ENCODE data around the gene SPHKAP.
"Not testable (repeated sequence)": the region's sequence is repeated elsewhere in the genome, so short reads cannot be mapped to it uniquely, and the experiment has no call there.

The SPHKAP gene

DNA sequence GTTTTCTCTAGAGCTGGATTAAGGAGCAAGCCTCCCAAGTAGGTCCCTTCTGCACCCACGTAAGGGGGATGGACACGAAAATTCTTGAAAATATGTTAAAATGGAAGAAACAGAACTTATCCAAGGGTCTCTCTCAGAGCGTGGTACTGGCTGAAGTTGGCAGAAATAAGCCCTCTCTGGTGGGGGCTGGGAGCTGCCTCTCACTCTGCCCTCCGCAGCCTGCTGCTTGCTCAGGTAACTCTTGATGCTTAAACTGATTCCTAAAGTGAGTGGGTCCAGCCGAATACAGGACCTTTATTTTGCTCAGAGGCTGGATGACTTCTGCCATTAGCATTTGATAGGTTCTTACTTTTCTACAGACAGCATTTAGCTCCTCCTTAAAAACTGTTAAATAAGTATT is 78.1 kb downstream of the SPHKAP start:
- no peak for DNase-seq (ENCODE audit: low spot score)

DNA sequence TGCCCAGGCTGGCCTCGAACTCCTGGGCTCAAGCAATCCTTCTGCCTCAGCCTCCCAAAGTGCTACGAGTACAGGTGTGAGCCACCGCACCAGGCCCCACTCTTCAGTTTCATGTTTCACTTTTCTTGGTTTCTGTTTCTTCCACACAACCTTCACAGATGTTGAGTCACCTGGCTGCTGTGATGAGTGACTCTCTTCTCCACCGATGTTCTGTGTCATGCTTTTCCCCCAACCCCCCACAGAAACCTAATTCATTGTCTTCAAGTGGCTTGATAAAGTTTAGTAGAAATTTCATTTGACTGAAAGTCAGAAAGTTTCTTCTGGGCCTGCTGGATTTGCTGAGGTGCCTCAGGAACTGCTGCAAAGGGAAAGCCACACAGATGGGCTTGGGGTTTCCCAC is 78.5 kb downstream of the SPHKAP start:
- DNase-seq (ENCODE audit: low spot score): no peak

DNA sequence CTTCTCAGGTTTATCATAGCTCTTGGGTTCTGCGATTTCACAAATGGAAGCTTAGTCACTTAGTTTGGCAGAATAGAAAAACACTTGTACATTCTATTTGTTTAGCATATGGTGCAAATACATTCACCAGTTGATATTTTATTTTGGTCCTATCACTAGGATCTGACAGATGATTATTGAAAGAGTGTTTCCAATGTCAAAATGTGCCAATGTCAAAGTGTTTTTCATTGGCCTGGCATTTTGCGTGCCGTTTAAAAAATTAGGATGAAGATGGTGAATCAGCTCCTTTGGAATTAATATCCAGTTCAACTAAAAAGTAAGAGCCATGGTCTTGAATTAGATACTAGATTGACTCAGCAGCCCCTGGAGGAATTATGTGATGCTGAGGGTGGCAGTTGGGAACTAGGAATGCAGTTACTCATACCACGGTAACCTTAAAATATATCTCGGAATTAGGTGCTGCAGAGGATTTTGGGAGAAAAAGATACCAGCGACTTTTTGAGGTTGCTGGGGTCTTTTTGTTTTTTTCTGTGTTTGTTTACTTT is 87.0 kb downstream of the SPHKAP start:
- no peak for DNase-seq (ENCODE audit: low spot score)

DNA sequence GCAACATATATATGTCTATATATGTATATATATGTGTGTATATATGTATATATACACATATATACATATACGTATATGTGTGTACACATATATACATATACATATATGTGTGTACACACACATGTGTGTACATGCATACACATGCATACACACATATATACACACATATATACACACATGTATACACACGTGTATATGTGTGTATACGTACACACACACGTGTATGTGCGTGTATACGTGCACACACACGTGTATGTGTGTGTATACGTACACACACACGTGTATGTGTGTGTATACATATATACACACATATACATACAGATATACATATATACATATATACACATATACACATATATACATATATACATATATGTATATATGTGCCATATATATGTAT is 89.4 kb downstream of the SPHKAP start:
- DNase-seq (ENCODE audit: low spot score): no peak

DNA sequence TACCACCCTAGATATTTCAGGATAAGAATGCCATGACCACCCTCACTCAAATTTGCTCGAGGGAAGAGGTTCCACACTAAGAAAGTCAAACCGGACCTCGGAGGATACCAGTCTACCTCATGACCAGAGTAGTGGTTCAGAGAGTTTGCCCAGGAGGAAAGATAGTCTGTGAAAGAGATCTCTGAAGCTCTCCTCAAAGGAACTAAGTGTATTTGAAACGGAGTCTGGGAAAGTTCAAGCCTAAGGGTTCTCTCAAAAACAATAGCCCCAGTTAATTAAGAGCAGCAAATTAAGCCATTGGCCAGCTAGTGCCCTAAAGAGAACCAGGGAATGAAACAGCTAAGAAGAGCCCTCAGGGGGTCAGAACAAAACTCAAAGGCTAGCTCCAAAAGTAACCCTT is 94.9 kb downstream of the SPHKAP start:
- DNase-seq (ENCODE audit: low spot score): no peak

DNA sequence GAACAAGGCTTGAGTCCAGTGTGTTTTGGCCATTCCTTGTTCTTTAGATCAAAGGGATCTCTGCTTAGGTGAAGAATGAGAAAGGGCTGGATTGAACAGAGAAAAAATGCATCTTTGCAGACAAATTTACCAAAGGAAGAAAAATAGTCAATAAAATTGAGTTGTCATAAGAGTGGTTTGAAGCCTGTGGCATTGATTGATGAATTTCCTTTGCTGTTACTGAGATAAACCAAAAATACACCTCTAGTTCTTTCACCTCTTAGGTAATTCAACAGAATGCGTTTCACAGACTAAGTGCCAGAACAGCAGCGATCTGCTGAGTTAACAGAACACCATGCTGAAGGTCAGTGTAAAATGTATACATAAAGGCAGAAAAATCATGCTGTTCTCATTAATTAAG is 96.8 kb downstream of the SPHKAP start:
- no peak for DNase-seq (ENCODE audit: low spot score)

DNA sequence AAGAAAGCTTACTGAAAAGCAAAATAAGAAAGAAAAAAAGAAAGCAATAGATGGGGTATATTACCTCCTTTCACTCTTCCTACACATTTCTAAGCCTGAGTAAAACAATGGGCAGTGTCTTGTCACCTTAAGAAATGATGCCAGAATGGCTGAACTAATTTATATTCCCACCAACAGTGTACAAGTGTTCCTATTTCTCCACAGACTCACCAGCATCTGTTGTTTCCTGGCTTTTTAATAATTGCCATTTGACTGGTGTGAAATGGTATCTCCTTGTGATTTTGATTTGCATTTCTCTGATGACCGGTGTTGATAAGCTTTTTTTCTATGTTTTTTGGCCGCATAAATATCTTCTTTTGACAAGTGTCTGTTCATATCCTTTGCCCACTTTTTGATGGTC is 98.4 kb downstream of the SPHKAP start:
- no peak for DNase-seq (ENCODE audit: low spot score)

DNA sequence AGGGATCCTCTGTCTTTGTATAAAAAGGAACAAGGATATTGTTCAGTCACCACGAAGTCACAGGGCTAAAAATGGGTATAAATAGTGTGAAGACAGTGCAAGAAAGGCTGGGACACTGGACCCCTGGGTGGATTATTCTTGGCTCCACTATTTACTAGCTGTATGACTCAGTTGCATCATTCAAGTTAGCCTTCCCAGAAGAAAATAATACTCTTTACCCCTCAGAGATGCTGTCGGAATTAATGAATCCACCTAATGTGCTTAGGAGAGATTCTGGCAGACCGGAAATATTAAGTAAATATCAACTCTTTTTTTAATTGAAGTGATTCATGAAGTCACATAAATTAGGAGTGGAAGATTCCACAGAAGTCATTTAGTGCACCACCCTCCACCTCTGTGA is 98.9 kb downstream of the SPHKAP start:
- DNase-seq (ENCODE audit: low spot score): no peak

DNA sequence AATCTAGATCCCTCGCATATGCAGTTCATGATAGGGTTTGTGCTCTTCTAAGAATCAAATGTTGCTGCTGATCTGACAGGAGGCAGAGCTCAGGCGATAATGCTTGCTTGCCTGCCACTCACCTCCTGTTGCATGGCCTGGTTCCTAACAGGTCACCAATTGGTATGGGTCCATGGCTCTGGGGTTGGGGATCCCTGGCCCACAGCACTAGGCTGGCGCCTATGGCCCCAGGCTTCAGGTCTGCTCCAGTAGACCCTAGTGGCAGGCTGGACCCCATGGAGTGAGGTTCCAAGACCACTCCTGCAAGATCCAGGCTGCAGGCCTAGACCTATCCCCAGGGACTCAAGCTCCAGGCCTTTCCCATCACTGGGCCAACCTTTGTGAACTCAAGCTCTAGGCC is 102.3 kb downstream of the SPHKAP start:
- no peak for DNase-seq (ENCODE audit: low spot score)

DNA sequence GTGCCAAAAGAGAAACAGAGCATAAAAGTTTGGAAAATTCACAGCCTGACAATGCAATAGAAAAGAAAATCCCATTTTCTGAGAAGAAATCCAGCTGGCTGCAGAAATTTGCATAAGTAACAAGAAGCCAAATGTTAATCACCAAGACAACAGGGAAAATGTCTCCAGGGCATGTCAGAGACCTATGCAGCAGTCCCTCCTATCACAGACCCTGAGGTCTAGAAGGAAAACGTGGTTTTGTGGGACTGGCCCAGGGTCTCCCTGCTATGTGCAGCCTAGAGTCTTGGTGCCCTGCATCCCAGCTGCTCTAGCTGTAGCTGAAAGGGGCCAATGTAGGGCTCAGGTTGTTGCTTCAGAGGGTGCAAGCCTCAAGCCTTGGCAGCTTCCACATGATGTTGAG is 104.8 kb downstream of the SPHKAP start:
- not testable (repeated sequence) for DNase-seq (ENCODE audit: low spot score)

DNA sequence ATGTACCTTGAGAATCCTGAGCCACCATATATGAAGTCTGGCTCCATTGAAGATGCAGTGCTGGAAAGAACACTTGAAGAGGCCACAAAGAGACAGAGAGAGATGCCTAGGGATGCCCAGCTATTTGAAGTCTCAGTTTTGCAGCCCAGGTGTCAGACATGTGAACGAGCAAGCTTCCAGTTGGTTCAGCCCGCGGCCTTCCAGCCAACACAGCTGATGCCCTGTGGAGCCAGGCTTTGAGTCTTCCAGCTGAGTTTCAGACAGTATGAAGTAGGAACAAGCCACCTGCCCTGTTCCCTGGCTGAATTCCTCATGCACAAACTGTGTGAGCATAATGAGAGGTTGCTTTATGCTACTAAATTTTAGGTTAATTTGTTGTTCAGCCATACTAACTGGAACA is 108.8 kb downstream of the SPHKAP start:
- no peak for DNase-seq (ENCODE audit: low spot score)

DNA sequence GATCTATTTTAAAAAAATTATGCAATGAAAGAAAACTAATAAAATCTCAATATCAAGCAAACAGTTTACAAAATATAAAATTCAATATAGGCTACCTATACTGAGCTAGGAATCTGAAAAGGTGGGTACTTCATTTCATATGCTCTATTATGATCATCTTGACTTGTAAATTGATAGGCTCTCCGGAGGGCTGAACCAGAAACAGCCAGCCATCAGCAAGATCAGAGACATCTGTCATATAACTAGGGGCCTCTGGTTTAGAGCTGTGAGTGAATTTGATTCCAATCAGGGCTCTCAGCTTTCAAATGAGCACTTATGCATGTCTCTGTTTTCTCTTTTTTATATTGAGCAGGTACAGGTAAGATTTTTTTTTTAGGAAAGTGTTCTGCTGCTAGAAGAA is 114.2 kb downstream of the SPHKAP start:
- no peak for DNase-seq (ENCODE audit: low spot score)

DNA sequence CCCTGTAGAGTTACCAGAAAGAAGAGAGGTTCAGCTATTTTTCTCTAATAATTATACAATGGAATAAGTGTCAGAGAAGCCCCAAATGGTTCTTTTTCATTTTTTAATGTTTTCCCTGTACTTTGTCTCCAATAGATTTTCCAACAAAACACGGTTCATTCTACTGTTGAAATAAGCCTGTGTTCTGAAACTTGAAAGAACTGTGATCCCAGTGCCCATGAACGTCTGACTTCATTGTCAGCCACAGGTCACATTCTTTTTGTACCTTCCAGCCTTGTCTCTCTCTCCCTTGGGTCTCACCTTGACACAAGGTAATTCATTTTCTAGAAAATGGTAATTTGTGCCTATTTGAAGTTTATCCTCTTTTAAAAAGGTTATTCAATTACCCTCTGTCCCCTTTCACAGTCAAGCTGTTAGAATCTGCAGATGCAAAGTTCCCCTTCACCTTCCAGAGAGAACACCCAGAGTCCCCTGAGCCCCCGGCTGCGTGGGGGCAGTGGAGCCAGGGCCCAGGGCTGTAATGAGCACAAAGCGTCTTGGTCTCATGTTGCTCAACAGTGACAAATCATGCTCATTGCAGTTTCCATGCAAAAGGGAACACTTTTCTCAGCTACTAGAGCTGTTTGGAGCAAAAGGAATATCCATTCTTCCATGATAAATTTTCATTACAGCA is 115.2 kb downstream of the SPHKAP start:
- no peak for DNase-seq (ENCODE audit: low spot score)

DNA sequence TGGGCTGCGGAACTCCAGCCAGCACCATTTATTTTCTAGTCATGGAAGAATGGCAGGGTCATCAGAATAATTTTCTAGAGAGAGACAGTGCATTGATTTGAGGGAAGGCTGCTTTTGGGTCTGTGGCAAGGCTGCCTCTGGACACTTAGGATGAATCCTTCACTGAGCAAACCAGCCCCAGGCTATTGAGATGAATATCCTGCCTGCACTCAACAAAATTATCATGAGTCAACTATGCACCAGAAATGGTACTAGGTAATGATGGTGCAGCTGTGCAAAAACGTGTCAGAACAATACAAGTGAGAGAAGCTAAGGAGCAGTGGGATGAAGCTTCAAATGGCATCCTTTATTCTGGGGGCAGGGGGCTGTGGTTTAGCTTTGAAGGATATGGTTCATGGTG is 115.8 kb downstream of the SPHKAP start:
- no peak for DNase-seq (ENCODE audit: low spot score)

DNA sequence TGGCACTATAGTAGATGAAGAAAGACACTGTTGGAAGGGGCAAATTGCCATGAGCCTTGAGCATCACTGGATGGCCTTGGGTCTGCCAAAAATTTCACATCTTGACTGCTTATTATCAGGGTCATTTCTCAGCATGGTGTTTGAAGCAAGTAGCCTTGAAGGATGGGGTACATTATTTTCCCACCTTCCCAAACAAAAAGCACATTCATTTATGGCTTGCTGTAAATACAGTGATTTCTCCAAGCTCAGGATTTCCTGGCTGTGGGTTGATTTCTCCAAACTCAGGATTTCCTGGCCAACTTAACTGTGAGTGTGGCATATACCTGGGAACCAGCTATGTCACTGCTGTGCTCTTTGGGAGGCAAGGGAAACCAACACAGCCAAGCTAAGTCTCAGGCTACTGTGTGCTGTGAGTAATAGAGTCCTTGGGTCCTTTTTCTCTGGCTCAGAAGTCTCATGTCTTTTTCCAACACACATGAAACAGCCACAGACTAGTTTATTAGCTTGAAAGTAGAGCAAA is 116.6 kb downstream of the SPHKAP start:
- DNase-seq (ENCODE audit: low spot score): no peak

DNA sequence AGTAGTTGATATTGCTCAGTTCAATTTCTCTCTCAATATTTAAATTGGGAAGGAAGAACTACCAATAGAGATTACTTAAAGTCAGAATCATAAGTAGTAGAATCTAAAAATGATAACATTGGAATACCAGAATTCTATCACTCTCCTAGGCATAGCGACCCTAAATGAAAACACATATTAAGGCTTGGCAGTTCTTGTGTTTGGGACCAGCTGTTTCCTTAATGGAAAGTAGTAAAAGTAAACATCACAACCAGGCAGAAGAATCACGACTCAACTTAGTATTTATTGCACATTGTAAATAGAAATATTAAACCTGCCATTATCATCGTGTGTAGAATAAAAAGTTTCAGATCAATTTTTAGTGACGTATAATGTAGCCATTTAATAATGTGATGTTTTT is 117.5 kb downstream of the SPHKAP start:
- DNase-seq (ENCODE audit: low spot score): no peak

DNA sequence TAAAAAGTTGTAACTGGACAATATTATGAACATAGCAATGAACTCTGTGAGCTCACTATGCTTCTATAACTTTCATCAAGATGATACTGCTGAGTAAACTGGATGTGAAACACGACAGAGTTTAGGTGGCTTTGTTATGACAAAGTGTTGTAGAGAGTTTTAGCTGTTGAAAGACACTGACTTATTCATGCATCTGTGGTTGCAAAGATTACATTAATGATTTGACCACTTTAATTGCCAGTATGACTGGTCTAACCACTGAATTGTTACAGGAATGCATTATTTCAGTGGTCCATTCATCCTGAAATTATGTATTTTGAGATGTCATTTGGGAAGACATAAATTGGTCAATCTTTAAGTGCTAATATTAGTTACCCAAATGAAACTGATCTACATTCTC is 117.9 kb downstream of the SPHKAP start:
- no peak for DNase-seq (ENCODE audit: low spot score)

DNA sequence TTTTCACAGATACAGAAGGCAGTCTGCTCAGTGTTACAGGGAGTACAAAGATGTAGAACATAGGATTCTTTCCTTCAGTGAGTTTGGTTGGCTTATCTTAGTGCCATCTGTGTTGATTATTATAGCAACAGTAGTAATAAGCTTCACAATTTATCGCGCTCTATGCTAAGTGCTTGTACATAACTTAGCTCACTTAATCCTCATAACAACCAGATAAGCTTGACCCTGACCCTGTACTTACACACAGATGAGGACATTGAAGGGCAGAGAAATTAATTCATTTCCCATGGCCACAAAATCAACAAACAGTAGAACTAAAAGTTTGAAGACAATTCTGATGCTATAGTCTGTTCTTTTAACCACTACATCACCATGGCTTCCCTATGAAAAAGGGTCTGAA is 121.8 kb downstream of the SPHKAP start:
- no peak for DNase-seq (ENCODE audit: low spot score)

DNA sequence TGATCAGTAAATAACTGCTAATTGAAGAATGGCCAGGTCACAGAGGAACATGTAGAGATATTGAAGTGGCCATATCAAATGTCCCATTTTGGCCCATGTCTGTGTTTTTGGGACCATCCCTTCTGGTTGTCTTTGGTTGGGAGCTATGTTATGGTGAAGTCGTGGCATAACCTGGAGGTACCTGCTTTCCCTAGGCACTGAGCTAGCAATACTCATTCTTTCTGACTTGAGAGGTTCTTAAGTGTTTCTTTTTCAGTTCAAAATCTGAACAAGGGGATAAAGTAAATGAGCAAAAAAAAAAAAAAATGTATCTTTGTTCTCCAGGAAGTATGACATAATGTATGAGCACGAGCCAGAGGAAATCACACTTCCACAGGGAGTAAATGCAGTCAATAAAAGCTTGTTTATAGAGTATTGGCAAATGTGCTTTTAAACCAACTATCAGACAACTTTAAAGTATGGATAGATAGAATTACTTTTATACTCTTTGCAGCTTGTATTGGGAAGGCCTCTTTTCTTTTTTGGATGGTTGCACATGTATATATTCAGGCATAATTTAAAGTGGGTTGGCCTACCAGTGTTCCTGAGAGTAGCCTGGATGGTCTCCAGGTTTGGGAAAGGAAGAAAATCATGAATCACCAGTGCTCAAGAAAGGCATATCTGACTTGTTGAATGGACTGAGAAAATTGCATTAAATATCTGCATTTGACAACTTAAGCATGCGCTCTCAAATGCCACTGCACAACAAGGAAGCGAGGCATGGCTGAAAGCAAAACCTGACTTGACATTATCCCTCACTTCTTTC is 125.0 kb downstream of the SPHKAP start:
- no peak for DNase-seq (ENCODE audit: low spot score)

DNA sequence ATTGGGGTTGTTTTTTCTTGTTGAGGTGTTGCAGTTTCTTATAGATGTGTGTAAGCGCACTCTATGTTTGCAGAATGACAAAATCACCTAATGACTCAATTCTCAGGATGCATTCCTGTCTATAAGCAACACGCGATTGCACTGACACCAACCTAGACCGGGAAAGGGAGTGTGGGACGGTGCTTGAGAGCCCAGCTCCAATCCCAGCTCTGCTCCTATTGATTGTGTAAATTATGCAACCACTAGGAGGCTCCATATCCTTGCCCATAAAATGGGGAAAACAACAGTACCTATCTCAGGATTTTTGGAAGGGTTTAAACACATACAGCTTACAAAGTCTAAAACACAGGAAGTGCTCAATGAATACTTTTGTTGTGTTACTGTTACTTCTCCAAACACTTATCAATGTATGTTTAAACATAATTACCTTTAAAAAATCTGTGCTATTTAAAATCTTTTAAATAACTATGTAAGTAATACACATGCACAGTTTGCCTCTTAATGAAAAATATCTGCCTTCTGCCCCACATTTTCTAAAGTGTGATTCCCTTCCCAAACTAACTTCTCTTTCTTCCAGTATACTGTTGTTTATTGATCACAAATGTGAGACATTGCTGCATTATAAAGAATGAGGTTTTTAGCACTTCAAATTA is 132.5 kb downstream of the SPHKAP start:
- peak; percentile 72 for DNase-seq (ENCODE audit: low spot score)

DNA sequence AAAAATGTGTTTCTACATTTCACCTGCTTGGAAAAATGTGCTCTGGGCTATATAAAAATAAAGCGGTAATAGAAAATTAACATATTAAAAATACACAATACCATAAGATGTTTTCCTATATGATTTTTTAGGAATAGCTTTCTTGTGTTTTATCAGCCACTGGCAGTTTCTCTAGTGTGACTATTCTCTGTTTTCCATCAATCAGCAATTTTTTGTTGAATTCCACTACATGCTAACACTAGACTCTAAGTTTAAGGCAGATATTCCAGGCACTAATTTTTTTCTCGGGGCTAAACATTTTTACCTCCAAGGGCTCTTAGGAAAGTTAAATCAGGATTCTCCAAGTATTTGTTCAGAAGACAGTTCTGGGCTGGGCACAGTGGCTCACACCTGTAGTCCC is 140.5 kb downstream of the SPHKAP start:
- no peak for DNase-seq (ENCODE audit: low spot score)

DNA sequence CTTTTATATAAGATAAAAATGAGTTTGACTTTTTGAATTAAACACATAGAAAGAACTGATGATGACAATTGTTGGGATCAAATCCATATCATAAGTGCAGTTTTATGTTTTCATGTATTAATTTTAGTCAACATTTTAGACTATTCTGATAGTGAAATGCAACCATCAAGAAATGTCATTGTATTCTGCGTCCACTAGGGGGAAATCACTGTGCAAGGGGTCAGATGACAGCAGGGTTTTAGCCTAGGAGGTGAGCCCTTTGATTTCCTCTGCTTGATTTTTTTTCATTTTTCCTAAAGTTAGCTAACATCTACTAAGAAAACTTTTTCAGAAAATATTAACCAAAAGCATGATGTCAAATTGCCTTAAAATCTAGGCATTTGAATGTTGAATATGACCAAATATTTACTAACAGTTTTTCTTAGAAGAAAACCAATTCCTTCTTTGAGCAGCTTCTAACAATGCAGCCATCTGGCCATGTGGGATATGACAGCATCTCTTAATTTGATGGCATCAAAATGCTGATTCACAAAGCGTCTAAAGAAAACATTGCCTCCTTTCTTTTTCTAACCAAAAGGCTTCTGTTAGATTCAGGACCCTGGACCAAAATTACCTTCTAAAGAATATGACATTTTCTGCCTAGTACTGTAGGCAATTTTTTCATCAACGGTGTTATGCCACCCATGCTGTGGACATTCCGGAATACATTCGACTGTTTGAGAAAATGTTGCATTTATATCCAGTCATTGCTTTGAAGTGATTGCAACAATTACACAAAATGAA is 141.5 kb downstream of the SPHKAP start:
- DNase-seq (ENCODE audit: low spot score): peak; percentile 68
